GM13977 (cell line): ENCODE measurements around the gene SLC8A2.

ENCODE experiments used
- DNase-seq: peaks from one replicate; pipeline ENCODE4 v3.0.0; 2012; ENCODE audit warnings: low spot score
- CTCF ChIP-seq: IDR thresholded peaks from 2 replicates; pipeline ENCODE4 v1.5.1; 2012; ENCODE audit warnings: mild to moderate bottlenecking, control low read depth; ENCODE audit not compliant: insufficient read depth; ENCODE audit errors: extremely low read depth, missing control alignments
- in situ Hi-C: fragments of 300-500 bp; cut with MboI; formaldehyde crosslinking; loops from one replicate; pipeline ENCODE4 v1.12.0; 2022; ENCODE audit warnings: low sequenced_read_pairs, low pct_unique_long_range_greater_than_20kb, mixed read lengths, inconsistent platforms; ENCODE audit not compliant: unreplicated experiment

The SLC8A2 gene

GRCh38 chr19:47450478-47450877 lies 21.2 kb downstream of the SLC8A2 start:
- no peak for DNase-seq
- TF ChIP-seq CTCF = no peak
- in situ Hi-C loops = no loop called here

GRCh38 chr19:47448360-47448727 lies 23.3 kb downstream of the SLC8A2 start:
- no peak for TF ChIP-seq CTCF
- DNase-seq = no peak
- in situ Hi-C loops = no loop called here

GRCh38 chr19:47447470-47448359 lies 24.0 kb downstream of the SLC8A2 start:
- no peak for DNase-seq
- in situ Hi-C loops = no loop called here
- TF ChIP-seq CTCF = no peak

GRCh38 chr19:47446534-47447469 lies 24.9 kb downstream of the SLC8A2 start:
- DNase-seq = no peak
- no peak for TF ChIP-seq CTCF
- in situ Hi-C loops = no loop called here

- TF ChIP-seq CTCF = no peak
- in situ Hi-C loops = no loop called here
- no peak for DNase-seq
Measured at GRCh38 chr19:47445937-47446402, 25.7 kb downstream of the SLC8A2 start.

GRCh38 chr19:47445527-47445926 lies 26.2 kb downstream of the SLC8A2 start:
- no peak for TF ChIP-seq CTCF
- in situ Hi-C loops = no loop called here
- no peak for DNase-seq
